HCT116 (cell line): ENCODE results near the gene XG. TPM values are rescaled to one million over a fixed set of nuclear protein-coding genes. Genes with fewer than 3 reads are reported as not detected.

Experiments
- ATAC-seq: fragments of 200-7000 bp; cut with Tn5 transposase; 2 replicates; pipeline ENCODE4 v1.9.1; 2020; ENCODE audit warnings: mild to moderate bottlenecking, moderate library complexity
- BruUV-seq: library from RNA; stranded (reverse); fragments of 400-500 nt; replicated peaks from 2 replicates; lab custom pipeline; 2021; lab: Mats Ljungman, UMichigan
- CTCF ChIA-PET: fragments of 300-600 bp; sonication (Branson Sonifier 250); formaldehyde crosslinking; loops from one replicate; lab custom pipeline; 2021; ENCODE audit warnings: antibody characterized with exemption; lab: Charles Lee
- POLR2A ChIA-PET: fragments of 300-600, 350-600 bp; sonication (Branson Sonifier 250); formaldehyde crosslinking; loops from one replicate; lab custom pipeline; 2021; ENCODE audit warnings: antibody characterized with exemption; lab: Charles Lee
- RAD21 ChIA-PET, 2 experiments: fragments of 300-600 bp; sonication (Branson Sonifier 250); formaldehyde crosslinking; loops; one replicate each; lab custom pipeline; 2023; ENCODE audit warnings: low total read pairs in 2 of 2; ENCODE audit not compliant: uncharacterized antibody in 2 of 2, unreplicated experiment in 2 of 2, low non-redundant PET in 1 of 2; lab: Charles Lee
- DNase-seq: peaks from one replicate; pipeline ENCODE4 v3.0.0-alpha.2; 2010; ENCODE audit warnings: low read depth, low spot score
- H2AFZ ChIP-seq: fragments of 200-600 bp; shearing (Covaris generic), sonication (generic); 2 replicates; pipeline ENCODE4 v1.6.1; 2017; ENCODE audit warnings: low read depth, mixed run types, mixed read lengths, antibody characterized with exemption, low read length; ENCODE audit not compliant: poor library complexity, severe bottlenecking
- H3K27ac ChIP-seq: 2 replicates; pipeline ENCODE4 v1.5.1; 2012; ENCODE audit warnings: low read depth, low read length
- H3K27me3 ChIP-seq: fragments of 200-600 bp; sonication (generic); 2 replicates; pipeline ENCODE4 v1.6.1; 2016; ENCODE audit warnings: mixed run types, low read length, mixed read lengths; ENCODE audit not compliant: insufficient read depth
- H3K36me3 ChIP-seq, 2 experiments: fragments of 200-500 bp in 1 of 2; fragments of 200-600 bp in 1 of 2; sonication (Bioruptor generic) in 1 of 2; sonication (generic) in 1 of 2; 2 replicates each; pipeline versions ENCODE4 v1.5.1 to v1.6.1; 2014 to 2016; ENCODE audit warnings: low read length in 2 of 2, inconsistent platforms in 1 of 2, mixed read lengths in 1 of 2, mixed run types in 1 of 2; ENCODE audit not compliant: insufficient read depth in 2 of 2, control insufficient read depth in 1 of 2
- H3K4me1 ChIP-seq, 2 experiments: fragments of 200-600 bp in 1 of 2; sonication (generic) in 1 of 2; 2 replicates each; pipeline versions ENCODE4 v1.5.1 to v1.6.1; 2012 to 2017; ENCODE audit warnings: low read length in 2 of 2, inconsistent platforms in 1 of 2, mild to moderate bottlenecking in 1 of 2, mixed read lengths in 1 of 2, mixed run types in 1 of 2, moderate library complexity in 1 of 2; ENCODE audit not compliant: insufficient read depth in 2 of 2, control insufficient read depth in 1 of 2
- H3K4me2 ChIP-seq: fragments of 200-600 bp; sonication (generic); 2 replicates; pipeline ENCODE4 v1.6.1; 2017; ENCODE audit warnings: mixed run types, low read length, mixed read lengths
- H3K4me3 ChIP-seq, 2 experiments: fragments of 200-600 bp in 1 of 2; sonication (generic) in 1 of 2; replicated peaks in 1 of 2; 2 replicates each; pipeline ENCODE4 v1.5.1; 2011 to 2016; ENCODE audit warnings: low read length in 2 of 2, control low read depth in 1 of 2, low read depth in 1 of 2, mild to moderate bottlenecking in 1 of 2, mixed read lengths in 1 of 2, mixed run types in 1 of 2
- H3K79me2 ChIP-seq: fragments of 200-600 bp; sonication (generic); 2 replicates; pipeline ENCODE4 v1.6.1; 2017; ENCODE audit warnings: mild to moderate bottlenecking, mixed run types, low read length, moderate library complexity, mixed read lengths; ENCODE audit not compliant: insufficient read depth
- H3K9ac ChIP-seq: fragments of 200-600 bp; sonication (generic); 2 replicates; pipeline ENCODE4 v1.6.1; 2016; ENCODE audit warnings: low read length, mixed read lengths
- H3K9me2 ChIP-seq: fragments of 200-600 bp; sonication (generic), shearing (Covaris generic); 2 replicates; pipeline ENCODE4 v1.6.1; 2017; ENCODE audit warnings: mixed run types, mild to moderate bottlenecking, moderate library complexity; ENCODE audit not compliant: insufficient read depth
- H3K9me3 ChIP-seq, 2 experiments: fragments of 200-500 bp in 1 of 2; fragments of 200-600 bp in 1 of 2; sonication (Bioruptor generic) in 1 of 2; sonication (generic) in 1 of 2; 2 replicates each; pipeline ENCODE4 v1.6.1; 2014 to 2017; ENCODE audit warnings: low read length in 2 of 2, mixed read lengths in 2 of 2, inconsistent platforms in 1 of 2, low read depth in 1 of 2, mild to moderate bottlenecking in 1 of 2, mixed run types in 1 of 2, moderate library complexity in 1 of 2; ENCODE audit not compliant: control insufficient read depth in 1 of 2, insufficient read depth in 1 of 2
- H4K20me1 ChIP-seq: fragments of 200-600 bp; sonication (generic), shearing (Covaris generic); 2 replicates; pipeline ENCODE4 v1.6.1; 2017; ENCODE audit warnings: mixed run types, mild to moderate bottlenecking, moderate library complexity; ENCODE audit not compliant: insufficient read depth
- ELF1 ChIP-seq: IDR thresholded peaks from 2 replicates; pipeline ENCODE4 v1.6.1; 2012; ENCODE audit warnings: low read depth, borderline replicate concordance
- EZH2 ChIP-seq: fragments of 200-600 bp; sonication (generic); IDR thresholded peaks from 2 replicates; pipeline ENCODE4 v1.6.1; 2017; ENCODE audit warnings: antibody characterized with exemption, mixed run types
- EZH2phosphoT487 ChIP-seq: fragments of 200-600 bp; IDR thresholded peaks from 2 replicates; pipeline ENCODE4 v1.6.1; 2018; ENCODE audit warnings: antibody characterized with exemption, borderline replicate concordance
- POLR2A ChIP-seq: IDR thresholded peaks from 2 replicates; pipeline ENCODE4 v1.7.0; 2011; ENCODE audit warnings: borderline replicate concordance; ENCODE audit not compliant: insufficient read depth, insufficient read length; ENCODE audit errors: extremely low read depth
- RAD21 ChIP-seq: IDR thresholded peaks from 2 replicates; pipeline ENCODE4 v1.6.1; 2012; ENCODE audit warnings: low read depth, mild to moderate bottlenecking
- SIN3A ChIP-seq: IDR thresholded peaks from 2 replicates; pipeline ENCODE4 v1.6.1; 2012; ENCODE audit warnings: low read depth
- SP1 ChIP-seq: IDR thresholded peaks from 2 replicates; pipeline ENCODE4 v1.6.1; 2012; ENCODE audit warnings: low read depth
- ZBTB33 ChIP-seq: IDR thresholded peaks from 2 replicates; pipeline ENCODE4 v1.6.1; 2011; ENCODE audit warnings: mild to moderate bottlenecking, low read length, moderate library complexity; ENCODE audit not compliant: insufficient replicate concordance; ENCODE audit errors: extremely low read depth
- intact Hi-C: fragments of 100-400 bp; cut with micrococcal nuclease; formaldehyde crosslinking; loops from 2 replicates; pipeline ENCODE4 v1.10.0; 2022
- total RNA-seq: library from RNA; stranded (reverse); gene quantifications from one replicate; pipeline ENCODE4 v1.2.1, GENCODE V29; 2021; ENCODE audit not compliant: unreplicated experiment
- TF ChIP-seq, protein P1 (sequence below): IDR thresholded peaks from 2 replicates; pipeline ENCODE4 v1.6.1; 2012; ENCODE audit warnings: low read depth
- TF ChIP-seq, protein P2 (sequence below): IDR thresholded peaks from 2 replicates; pipeline ENCODE4 v1.6.1; 2012

The XG gene
- total RNA-seq, 1 experiment from 2014 or later = not detected

- TF ChIP-seq, protein P1, sequence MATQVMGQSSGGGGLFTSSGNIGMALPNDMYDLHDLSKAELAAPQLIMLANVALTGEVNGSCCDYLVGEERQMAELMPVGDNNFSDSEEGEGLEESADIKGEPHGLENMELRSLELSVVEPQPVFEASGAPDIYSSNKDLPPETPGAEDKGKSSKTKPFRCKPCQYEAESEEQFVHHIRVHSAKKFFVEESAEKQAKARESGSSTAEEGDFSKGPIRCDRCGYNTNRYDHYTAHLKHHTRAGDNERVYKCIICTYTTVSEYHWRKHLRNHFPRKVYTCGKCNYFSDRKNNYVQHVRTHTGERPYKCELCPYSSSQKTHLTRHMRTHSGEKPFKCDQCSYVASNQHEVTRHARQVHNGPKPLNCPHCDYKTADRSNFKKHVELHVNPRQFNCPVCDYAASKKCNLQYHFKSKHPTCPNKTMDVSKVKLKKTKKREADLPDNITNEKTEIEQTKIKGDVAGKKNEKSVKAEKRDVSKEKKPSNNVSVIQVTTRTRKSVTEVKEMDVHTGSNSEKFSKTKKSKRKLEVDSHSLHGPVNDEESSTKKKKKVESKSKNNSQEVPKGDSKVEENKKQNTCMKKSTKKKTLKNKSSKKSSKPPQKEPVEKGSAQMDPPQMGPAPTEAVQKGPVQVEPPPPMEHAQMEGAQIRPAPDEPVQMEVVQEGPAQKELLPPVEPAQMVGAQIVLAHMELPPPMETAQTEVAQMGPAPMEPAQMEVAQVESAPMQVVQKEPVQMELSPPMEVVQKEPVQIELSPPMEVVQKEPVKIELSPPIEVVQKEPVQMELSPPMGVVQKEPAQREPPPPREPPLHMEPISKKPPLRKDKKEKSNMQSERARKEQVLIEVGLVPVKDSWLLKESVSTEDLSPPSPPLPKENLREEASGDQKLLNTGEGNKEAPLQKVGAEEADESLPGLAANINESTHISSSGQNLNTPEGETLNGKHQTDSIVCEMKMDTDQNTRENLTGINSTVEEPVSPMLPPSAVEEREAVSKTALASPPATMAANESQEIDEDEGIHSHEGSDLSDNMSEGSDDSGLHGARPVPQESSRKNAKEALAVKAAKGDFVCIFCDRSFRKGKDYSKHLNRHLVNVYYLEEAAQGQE = no peak
- TF ChIP-seq ZBTB33 = no peak
- no peak for TF ChIP-seq SP1
Measured at GRCh38 chrX:2788980-2789379, 37.1 kb downstream of the XG start (continued).

GRCh38 chrX:2789569-2789968 is 37.7 kb downstream of the XG start:
- ChIA-PET RAD21 (no interaction called here), POLR2A (no interaction called here), CTCF (no interaction called here)
- no peak overlapping the region for H3K4me2 ChIP-seq
- no peaks in the 10 kb centered on the region for H3K9me3 ChIP-seq
- no peak overlapping the region for H3K4me3 ChIP-seq
- no peaks in the 10 kb centered on the region for H3K79me2 ChIP-seq
- H2AFZ ChIP-seq = no peak overlapping the region
- H4K20me1 ChIP-seq = no peaks in the 10 kb centered on the region
- TF ChIP-seq EZH2phosphoT487 (no peak), EZH2 (no peak), POLR2A (no peak), SIN3A (no peak), ELF1 (no peak), RAD21 (no peak)
- TF ChIP-seq, protein P2, sequence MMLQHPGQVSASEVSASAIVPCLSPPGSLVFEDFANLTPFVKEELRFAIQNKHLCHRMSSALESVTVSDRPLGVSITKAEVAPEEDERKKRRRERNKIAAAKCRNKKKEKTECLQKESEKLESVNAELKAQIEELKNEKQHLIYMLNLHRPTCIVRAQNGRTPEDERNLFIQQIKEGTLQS = no peak
- TF ChIP-seq, protein P1 = no peak
- H3K9ac ChIP-seq = no peak overlapping the region
- BruUV-seq = no TSS peak
- ATAC-seq (no peak), DNase-seq (no peak)
- no peaks in the 10 kb centered on the region for H3K36me3 ChIP-seq
- H3K9me2 ChIP-seq = no peaks in the 10 kb centered on the region
- intact Hi-C loops = no loop called here
- no peaks in the 10 kb centered on the region for H3K4me1 ChIP-seq
- no peak overlapping the region for H3K27ac ChIP-seq
- H3K27me3 ChIP-seq = no peaks in the 10 kb centered on the region
